Measurements from ENCODE around the gene MAK. TPM values are rescaled to one million over a fixed set of nuclear protein-coding genes. Genes with fewer than 3 reads are reported as not detected.
A peak's percentile ranks its signal among the peaks of the same experiment; 100 is the strongest.

MAK gene
- total RNA-seq, 1 donor from 2014 or later: 0.14 TPM

- no peak for TF ChIP-seq CTCF (IDR thresholded peaks at IDR 0.05; ENCODE audit: borderline replicate concordance)
- H3K36me3 ChIP-seq: no peaks in the 10 kb centered on the region
- no peak overlapping the region for H3K27ac ChIP-seq (replicated peaks)
- no peak for DNase-seq
- H3K9me3 ChIP-seq (replicated peaks): peaks cover 17% of the 10 kb centered on the region
- no peaks in the 10 kb centered on the region for H3K4me1 ChIP-seq
- no peak overlapping the region for H3K4me3 ChIP-seq
- no peaks in the 10 kb centered on the region for H3K27me3 ChIP-seq (ENCODE audit: low read depth)
- intact Hi-C loops (cut with micrococcal nuclease): no loop called here
Observed at GRCh38 chr6:10849901-10850300, 11.6 kb upstream of the MAK start.

GRCh38 chr6:10847684-10848083, 9.3 kb upstream of the MAK start:
- H3K4me3 ChIP-seq: no peak overlapping the region
- H3K27ac ChIP-seq (replicated peaks): no peak overlapping the region
- H3K9me3 ChIP-seq (replicated peaks): no peaks in the 10 kb centered on the region
- H3K27me3 ChIP-seq (ENCODE audit: low read depth): no peaks in the 10 kb centered on the region
- no peaks in the 10 kb centered on the region for H3K36me3 ChIP-seq
- TF ChIP-seq CTCF (IDR thresholded peaks at IDR 0.05; ENCODE audit: borderline replicate concordance): peak; percentile 33
- no peak for DNase-seq
- intact Hi-C loops (cut with micrococcal nuclease): no loop called here
- no peaks in the 10 kb centered on the region for H3K4me1 ChIP-seq

GRCh38 chr6:10843554-10843953, 5.2 kb upstream of the MAK start:
- Histone ChIP-seq H3K4me3 (no peak overlapping the region), H3K9me3 (replicated peaks) (no peaks in the 10 kb centered on the region), H3K27me3 (ENCODE audit: low read depth) (no peaks in the 10 kb centered on the region), H3K4me1 (peaks cover 3% of the 10 kb centered on the region), H3K36me3 (no peaks in the 10 kb centered on the region), H3K27ac (replicated peaks) (no peak overlapping the region)
- DNase-seq: no peak
- intact Hi-C loops (cut with micrococcal nuclease): no loop called here
- TF ChIP-seq CTCF (IDR thresholded peaks at IDR 0.05; ENCODE audit: borderline replicate concordance): no peak

- DNase-seq: no peak
- no peak overlapping the region for H3K27ac ChIP-seq (replicated peaks)
- TF ChIP-seq CTCF (IDR thresholded peaks at IDR 0.05; ENCODE audit: borderline replicate concordance): no peak
- no peaks in the 10 kb centered on the region for H3K27me3 ChIP-seq (ENCODE audit: low read depth)
- H3K9me3 ChIP-seq (replicated peaks): no peaks in the 10 kb centered on the region
- peak overlapping the region; percentile 76 for H3K4me3 ChIP-seq
- intact Hi-C loops (cut with micrococcal nuclease): no loop called here
- peaks cover 21% of the 10 kb centered on the region for H3K4me1 ChIP-seq
- H3K36me3 ChIP-seq: no peaks in the 10 kb centered on the region
Observed at GRCh38 chr6:10838794-10839333, 525 bp upstream of the MAK start.

GRCh38 chr6:10837622-10837994, 731 bp downstream of the MAK start:
- DNase-seq: no peak
- H3K27ac ChIP-seq (replicated peaks): peak overlapping the region; percentile 34

More at GRCh38 chr6:10837622-10837994, 731 bp downstream of the MAK start:
- TF ChIP-seq CTCF (IDR thresholded peaks at IDR 0.05; ENCODE audit: borderline replicate concordance): no peak
- no peaks in the 10 kb centered on the region for H3K36me3 ChIP-seq
- no peaks in the 10 kb centered on the region for H3K27me3 ChIP-seq (ENCODE audit: low read depth)
- H3K4me1 ChIP-seq: peaks cover 21% of the 10 kb centered on the region
- no peaks in the 10 kb centered on the region for H3K9me3 ChIP-seq (replicated peaks)
- H3K4me3 ChIP-seq: peak overlapping the region; percentile 76
- intact Hi-C loops (cut with micrococcal nuclease): no loop called here
